NOMO-1 treated with DMSO at 0.1 percent for 48 hours (cell line): ENCODE measurements around the gene LTBP1.
"Not testable (repeated sequence)": the region's sequence is repeated elsewhere in the genome, so short reads cannot be mapped to it uniquely, and the experiment has no call there.

Experiments used
- DNase-seq: peaks from one replicate; lab custom pipeline; 2025; ENCODE audit not compliant: unreplicated experiment; lab: John Stamatoyannopoulos, UW

The LTBP1 gene

DNA sequence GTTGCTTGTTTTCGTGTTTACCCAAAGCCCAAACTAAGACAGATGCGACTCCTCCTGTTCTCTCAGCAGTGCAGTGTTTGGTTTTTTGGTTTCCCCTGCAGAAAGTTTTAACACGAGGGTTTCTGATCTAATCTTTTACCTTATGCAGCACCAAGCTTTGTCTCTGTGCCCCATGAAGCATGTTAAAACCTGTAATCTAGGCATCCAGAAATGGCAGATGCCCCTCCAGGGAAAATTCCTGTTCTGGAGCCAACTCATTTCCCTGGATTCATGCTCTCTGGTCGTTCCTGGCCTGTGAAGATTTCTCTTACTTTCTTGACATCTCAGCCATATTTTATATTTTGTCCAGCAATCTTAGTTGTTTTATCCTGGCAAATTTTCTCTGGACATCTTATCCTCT is 91.5 kb downstream of the LTBP1 start:
- no peak for DNase-seq

DNA sequence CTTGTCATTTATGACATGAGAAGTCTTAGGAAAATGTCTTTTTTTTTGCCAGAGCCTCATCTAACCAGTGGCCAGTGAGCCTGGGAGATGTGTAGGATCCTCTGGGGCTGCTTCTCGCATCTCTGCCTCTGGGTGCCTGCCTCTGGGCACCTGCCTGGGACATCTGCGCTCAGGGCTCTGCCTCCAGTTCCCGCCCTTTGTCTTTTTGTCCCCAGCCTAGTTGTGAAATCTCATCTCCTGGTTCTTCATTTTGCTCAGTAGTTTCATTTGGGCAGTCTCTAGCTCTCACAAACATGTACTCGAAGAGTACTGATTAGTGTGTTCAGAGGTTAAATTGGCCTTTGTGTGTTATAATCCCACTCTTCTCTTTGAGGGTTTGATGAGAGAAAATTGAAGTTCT is 92.0 kb downstream of the LTBP1 start:
- DNase-seq: no peak

DNA sequence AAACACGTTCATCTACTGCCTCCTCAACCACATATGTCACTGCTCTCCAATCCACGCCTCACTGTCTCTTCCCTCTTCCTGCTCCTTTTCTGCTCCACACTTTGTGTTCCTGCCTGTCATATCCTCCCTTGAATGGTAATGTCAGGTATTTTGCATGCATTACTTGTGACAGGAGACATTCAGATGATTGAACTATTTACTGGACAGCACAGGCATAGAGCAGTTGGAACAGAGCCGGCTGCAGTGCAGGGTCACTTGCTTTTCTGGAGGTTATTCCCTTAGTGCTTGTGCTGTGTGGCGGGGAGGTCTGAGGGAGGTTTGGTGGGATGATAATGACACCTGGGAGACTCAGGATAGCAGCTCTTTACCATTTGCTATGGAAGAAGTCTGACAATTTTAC is 93.8 kb downstream of the LTBP1 start:
- no peak for DNase-seq

DNA sequence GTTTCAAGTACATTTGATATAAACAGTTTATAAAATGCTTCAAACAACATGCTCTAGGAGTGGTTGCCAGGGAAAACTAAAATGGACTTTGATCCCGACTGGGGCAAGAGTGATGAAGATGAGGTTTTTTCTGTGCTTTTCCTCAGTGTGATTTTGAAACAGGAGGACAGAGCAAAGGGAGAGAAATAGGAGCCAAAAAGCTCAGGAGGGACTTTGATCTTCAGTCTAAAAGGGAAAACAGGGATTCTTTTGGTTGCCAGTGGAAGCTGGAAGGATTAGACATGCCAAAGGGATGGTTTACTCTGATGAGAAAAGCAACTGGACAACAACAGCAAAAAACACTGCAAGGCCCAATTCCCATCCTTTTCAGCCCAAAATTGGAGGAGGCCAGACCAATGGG is 95.5 kb downstream of the LTBP1 start:
- DNase-seq: no peak

DNA sequence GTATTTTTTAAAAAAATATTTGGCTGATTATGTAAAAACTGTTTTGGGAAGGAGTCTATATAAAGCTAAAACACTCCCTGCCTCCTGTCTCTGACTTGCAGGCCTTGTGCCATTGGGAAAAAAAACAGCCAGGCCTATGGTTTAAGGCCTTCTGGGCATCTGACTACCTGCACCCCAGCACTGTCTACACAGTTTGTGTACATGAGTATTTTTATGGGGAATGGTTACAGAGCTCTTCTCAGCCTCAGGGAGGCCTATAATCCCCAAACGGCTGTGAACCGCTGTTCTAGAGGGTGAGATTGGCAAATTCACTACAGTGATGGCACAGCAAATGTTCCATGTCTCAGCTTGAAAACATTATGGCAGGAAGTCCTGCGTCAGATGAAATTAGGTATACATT is 96.1 kb downstream of the LTBP1 start:
- DNase-seq: no peak

DNA sequence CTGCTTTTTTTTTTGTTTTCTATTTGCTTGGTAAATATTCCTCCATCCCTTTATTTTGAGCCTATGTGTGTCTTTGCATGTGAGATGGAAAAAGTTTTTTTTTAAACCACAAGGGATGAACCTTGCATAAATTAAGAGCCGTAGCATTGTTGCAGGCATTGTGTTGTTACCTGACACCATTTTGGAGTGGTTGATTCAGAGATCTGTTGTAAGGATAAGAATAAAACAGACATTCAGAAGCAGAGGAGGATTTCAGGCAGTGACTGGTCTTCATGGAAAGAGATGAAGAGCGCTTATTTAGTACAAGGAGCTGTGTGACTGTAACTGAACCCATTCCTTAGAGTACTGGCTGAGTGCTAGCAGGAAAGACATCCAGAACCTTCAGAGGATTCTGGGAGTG is 101.2 kb downstream of the LTBP1 start:
- no peak for DNase-seq

DNA sequence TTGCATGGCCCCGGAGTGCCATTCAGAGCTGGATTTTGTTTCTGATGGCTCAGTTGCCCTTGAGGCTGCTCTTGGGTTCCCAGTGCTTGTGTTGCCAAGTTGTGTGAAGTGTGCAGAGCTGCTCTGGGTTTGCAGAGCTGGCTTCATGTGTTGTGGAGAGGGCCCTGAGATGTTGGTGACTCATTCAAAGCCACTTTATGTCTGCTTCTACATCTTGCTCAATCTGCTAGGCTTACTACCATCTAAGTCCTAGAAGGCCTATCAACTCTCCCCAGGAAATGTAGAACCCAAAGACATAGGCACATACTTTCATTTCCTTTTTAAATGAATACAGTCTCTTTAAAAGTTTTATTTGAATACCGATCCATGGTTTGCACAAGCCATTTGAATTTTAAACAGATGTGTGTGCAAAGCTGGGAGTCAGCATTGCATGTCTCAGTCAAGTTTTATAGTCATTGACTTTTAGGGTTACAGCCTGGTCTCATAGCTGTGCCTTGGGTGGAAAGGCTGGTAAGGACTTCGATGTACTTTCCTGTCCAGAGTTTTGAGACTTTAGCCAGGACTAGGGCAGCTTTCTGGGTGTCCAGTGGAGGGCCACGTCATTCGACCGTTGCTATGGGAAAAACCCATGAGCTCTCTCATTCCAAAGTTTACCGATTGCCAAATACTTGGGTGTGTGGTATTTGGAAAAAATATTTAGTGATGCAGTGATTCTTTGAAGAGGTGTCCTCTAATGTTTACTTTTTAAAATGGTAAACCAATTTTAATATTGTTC is 105.0 kb downstream of the LTBP1 start:
- DNase-seq: peak; percentile 93

DNA sequence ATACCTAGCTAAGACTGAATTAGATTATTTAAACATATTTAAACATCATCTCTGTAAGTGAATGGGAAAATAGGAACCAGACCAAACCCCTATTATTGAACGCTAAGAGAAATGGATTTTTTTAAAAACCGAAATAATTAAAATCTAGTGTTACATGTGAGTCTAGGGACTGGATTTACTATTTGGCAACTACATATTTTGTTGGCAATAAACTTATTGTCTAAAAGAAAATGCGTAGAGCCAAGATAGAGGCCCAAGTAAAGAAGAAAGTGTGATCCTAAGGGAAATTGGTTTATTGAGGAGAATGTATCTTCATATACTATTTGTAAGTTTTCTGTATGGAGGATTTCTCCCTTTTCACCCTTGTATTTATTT is 105.6 kb downstream of the LTBP1 start:
- no peak for DNase-seq

DNA sequence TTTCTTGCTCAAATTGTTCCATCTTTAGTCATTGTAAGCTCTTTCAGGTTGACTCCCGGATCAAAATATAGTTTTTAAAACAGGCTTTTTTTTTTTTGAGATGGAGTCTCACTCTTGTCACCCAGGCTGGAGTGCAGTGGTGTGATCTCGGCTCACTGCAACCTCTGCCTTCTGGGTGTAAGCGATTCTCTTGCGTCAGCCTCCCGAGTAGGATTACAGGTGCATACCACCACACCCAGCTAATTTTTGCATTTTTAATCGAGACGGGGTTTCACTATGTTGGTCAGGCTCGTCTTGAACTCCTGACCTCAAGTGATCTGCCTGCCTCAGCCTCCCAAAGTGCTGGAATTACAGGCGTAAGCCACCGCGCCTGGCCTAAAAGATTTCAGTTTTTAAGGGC is 106.0 kb downstream of the LTBP1 start:
- not testable (repeated sequence) for DNase-seq

DNA sequence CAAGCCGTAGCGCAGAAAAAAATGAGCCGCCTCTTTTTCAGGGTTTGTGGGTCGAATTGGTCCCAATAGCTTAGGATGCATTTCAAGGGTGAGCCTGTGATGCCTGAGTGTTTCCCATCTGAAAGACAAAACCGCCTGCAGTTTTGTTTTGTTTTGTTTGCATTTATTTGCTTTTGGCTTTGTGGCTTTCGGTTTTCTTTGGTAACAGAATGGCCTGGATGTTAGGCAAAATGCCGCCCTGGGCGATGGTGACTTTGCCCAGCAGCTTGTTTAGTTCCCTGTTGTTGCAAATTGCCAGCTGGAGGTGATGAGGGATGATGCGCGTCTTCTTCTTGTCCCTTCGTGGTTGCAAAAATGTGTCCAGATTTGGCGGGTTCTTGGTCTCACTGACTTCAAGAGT is 109.4 kb downstream of the LTBP1 start:
- DNase-seq: no peak

DNA sequence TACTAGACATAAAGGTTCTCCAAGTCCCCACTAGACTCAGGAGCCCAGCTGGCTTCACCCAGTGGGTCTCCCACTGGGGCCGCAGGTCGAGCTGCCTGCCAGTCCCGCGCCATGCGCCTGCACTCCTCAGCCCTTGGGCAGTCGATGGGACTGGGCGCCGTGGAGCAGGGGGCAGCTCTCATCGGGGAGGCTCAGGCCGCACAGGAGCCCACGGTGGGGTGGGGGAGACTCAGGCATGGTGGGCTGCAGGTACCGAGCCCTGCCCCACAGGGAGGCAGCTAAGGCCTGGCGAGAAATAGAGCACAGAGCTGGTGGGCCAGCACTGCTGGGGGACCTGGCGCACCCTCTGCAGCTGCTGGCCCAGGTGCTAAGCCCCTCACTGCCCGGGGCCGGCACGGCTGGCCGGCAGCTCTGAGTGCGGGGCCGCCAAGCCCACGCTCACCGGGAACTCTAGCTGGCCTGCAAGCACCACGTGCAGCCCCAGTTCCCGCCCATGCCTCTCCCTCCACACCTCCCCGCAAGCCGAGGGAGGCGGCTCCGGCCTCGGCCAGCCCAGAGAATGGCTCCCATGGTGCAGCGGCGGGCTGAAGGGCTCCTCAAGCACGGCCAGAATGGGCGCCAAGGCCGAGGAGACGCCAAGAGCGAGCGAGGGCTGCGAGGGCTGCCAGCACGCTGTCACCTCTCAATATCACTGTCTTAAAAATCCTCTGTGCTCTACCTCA is 110.7 kb downstream of the LTBP1 start:
- not testable (repeated sequence) for DNase-seq

DNA sequence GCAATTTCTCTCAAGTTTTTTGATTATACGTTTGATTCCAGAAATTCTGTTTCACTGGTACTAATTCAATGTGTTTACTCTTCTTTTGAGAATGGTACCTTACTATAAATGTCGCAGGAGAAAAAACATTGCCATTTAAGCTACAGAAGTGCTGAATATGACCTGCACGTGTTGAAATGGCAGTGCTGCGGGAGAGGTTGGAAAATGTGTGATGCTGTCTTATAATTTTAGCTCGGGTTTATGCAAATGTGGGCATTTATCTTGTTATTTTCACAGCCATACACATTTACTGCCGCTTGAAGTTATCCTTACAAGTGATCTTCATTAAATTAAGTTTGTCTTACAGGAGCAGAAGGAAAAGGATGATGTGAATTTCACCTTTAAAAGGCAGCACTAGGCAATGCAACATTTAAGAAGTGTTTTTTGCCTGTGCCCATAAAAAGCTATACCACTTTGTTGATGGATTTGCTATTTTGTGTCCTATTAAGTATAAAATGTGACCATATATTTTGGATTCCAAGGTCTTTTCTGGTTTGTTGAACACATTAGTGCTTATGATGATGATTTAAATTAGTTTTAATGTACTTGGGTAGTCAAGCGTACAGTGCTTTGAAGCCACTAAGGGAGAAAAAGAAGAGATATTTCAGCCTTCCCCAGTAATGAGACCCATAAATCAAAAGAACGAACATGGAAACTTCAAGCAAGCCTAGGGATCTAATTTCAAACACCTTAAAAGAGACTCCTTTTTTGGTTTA is 112.1 kb downstream of the LTBP1 start:
- no peak for DNase-seq

DNA sequence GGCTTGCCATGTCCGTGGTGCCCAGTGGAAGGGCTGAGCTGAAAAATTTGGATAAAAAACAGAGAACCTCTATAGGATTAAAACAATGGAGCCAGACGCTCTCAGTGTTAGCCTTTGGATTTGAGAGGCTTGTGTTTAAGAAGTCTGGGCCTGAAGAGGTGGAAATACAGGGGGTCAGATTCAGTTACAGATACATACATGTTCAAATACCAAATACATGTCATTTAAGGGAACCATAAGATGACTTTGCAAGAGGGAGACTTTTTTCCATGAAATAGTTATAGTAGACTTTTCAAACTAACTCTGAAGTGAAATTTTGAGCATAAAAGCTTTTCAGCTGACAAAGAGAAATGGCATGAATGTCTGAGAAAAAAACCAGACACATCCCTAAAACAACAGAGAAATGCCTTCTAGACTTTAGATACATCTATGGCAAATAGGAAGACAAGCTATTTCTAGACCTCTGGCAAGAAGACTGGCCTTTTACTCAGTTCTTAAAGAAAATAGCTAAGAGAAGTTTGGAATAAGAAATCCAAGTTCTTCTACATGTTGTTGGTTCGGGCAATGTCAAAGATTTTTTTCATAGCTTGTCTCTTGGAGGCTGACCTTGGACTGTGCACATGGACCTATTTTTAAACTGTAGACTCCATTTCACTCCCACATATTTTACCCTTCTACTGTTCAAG is 112.9 kb downstream of the LTBP1 start:
- DNase-seq: no peak

DNA sequence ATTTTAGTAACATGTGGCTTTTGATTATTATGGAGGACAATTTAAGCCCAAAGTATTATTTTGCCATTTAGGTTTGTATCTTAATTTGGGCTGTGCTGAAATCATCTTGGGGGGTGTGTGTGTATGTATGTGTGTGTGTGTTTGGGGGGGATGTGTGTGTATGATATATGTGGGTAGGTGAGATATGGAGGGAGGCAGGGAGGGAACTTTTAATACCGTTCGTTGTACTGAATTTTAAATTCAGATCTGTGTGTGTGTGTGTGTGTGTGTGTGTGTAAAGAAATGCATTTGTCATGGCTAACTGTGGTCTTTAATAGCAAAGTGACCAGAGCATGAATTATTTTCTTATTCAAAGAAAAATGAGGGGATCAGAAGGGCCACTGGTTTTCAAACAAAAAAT is 113.7 kb downstream of the LTBP1 start:
- no peak for DNase-seq

DNA sequence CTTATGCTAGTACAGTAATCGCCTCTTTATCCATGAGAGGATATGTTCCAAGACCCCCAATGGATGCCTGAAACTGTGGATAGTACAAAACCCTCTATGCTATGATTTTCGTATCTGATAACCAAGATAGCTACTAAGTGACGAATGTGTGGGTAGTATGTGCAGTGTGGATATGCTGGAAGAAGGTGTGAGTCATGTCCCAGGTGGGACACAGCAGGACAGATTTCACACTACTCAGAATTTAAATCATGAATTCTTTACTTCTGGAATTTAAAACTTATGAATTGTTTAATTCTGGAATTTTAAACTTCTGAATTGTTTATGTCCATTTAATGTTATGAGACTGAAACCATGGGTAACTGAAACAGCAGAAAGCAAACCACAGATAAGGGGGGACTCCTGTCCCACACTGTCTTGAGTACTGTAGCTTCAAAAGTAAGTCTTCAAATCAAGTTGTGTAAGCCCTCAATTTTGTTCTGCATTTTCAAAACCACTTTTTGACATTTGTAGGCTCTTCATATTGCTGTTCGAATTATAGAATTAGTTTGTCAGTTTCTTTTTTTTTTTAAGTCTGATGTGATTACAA is 116.0 kb downstream of the LTBP1 start:
- DNase-seq: no peak

DNA sequence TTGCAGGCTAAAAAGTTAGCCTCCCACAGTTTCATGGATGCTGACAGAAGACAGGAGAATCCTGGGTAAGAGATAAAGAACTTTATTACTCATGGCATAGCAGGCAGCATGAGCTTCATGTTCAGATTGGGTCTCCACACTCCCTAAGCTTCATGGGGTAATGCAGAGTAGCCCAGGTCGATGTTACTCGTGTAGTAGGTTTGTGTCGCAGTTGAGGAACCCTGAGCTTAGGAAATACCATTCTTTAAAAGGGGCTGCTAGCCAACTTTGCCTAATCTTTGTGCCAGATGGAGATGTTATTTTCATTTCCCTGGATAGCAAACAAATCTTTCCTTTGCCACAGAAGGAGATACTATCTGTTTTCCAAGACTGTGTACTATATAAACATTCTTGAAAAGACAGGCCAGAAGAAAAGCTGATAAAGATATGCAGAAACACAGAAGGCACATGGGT is 117.6 kb downstream of the LTBP1 start:
- no peak for DNase-seq

DNA sequence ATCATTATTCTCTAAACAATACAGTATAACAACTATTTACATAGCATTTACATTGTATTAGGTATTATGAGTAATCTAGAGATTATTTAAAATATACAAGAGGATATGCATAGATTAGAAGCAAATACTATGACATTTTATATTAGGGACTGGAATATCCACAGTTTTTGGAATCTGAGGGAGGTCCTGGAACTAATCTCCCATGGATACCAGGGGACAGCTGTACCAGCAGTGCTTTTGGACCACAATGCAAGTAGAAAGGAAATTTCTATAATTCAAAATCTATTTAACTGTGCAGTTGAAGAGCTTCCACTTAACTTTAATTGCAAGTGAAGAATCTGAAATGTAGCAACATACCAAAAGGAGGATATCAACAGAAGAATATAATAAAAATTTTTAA is 120.8 kb downstream of the LTBP1 start:
- no peak for DNase-seq

DNA sequence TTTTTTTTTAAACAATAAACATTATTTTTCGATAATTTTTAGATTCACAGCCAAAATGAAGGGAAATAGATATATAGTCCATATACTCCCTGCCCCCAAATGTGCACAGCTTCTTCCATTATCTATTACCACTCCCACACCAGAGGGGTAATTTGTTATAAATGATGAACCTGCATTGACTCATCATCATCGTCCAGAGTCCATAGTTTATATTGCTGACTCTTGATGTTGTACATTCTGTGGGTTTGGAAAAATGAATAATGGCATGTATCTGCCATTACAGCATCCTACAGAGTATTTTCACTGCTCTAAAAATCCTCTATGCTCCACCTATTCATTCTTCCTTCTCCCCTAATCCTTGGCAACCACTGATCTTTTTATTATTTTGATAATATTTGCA is 121.5 kb downstream of the LTBP1 start:
- no peak for DNase-seq

DNA sequence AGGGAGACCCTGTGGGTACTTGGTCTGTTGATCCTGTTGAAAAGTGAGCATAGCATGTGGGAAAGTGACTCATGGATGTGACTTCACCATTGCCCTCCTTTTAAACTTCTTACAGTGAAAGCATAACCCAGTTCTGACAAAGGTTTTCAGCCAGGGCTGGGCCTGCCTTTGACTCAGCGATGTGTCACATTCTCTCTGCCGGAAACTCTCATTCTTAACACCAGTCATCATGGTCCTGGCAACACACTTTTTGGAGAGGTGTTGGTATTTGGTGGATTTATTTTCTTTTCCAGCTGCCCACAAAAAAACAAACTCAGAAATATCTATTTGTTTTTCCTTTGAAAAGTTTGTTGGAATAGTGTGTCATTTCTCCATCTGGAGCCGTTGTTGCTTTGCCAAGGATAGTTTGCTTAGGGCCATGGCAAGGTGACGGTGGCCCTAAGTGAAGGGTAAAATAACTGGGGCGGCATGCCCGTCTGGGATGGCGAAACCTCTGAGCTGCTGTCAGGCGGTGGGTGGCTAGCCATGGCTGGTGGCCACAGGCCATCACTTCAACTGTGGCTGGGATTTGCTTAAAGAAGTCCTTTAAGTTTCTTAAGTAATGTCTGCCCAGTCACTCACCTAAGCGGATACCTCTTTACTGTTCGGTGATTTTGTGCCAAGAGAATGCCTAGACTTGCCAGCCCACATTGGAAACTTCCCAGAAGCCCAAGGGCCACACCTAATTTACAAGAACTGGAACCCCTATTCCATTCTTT is 123.3 kb downstream of the LTBP1 start:
- no peak for DNase-seq

DNA sequence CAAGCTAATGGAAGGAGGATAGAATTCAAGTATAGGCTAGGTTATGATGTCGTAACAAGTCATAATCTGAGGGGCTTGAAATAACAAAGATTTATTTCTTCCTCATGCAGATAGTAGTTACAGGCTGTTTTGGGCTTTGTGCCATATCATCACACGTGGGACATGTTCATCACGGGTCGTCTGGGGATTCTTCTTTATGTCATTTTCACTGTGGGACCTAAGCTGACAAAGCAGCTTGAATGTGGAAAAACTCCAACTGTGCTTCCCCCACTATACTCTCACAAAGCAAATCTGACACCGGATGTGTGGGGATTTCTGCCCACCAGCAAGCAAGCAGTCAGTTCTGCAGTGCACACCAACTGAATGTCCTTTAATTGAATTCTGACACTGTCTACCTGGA is 124.8 kb downstream of the LTBP1 start:
- no peak for DNase-seq
